IgD-negative memory B cell (primary cell): Measurements from ENCODE around the gene IDH3A. TPM values are rescaled to one million over a fixed set of nuclear protein-coding genes. Genes with fewer than 3 reads are reported as not detected.
A peak's percentile ranks its signal among the peaks of the same experiment; 100 is the strongest.

Experiments
- H3K27ac Mint-ChIP-seq, 3 donors: one replicate each; pipeline ENCODE4 v1.8.0; 2020 to 2022; ENCODE audit warnings: mild to moderate bottlenecking in 3 of 3, mixed read lengths in 3 of 3, moderate library complexity in 1 of 3
- H3K27me3 Mint-ChIP-seq: one replicate; pipeline ENCODE4 v1.8.0; 2021; ENCODE audit warnings: mixed read lengths
- H3K36me3 Mint-ChIP-seq: one replicate; pipeline ENCODE4 v1.8.0; 2020; ENCODE audit warnings: mild to moderate bottlenecking, mixed read lengths
- H3K4me1 Mint-ChIP-seq, 3 donors: one replicate each; pipeline ENCODE4 v1.8.0; 2020 to 2022; ENCODE audit warnings: mixed read lengths in 3 of 3, mild to moderate bottlenecking in 1 of 3
- H3K4me3 Mint-ChIP-seq, 4 donors: one replicate each; pipeline ENCODE4 v1.8.0; 2020 to 2022; ENCODE audit warnings: mild to moderate bottlenecking in 4 of 4, mixed read lengths in 4 of 4, moderate library complexity in 3 of 4
- H3K9me3 Mint-ChIP-seq, 3 donors: one replicate each; pipeline ENCODE4 v1.8.0; 2020 to 2021; ENCODE audit warnings: mixed read lengths in 3 of 3, mild to moderate bottlenecking in 1 of 3
- polyA plus RNA-seq: library from polyadenylated mRNA; unstranded; fragments of 300-500 nt; fragmentation: Illumina TruSeq; gene quantifications from one replicate; pipeline ENCODE4 v1.2.3, GENCODE V29; 2021

The IDH3A gene
- polyA plus RNA-seq, 1 donor from 2014 or later: 62.1 TPM

DNA sequence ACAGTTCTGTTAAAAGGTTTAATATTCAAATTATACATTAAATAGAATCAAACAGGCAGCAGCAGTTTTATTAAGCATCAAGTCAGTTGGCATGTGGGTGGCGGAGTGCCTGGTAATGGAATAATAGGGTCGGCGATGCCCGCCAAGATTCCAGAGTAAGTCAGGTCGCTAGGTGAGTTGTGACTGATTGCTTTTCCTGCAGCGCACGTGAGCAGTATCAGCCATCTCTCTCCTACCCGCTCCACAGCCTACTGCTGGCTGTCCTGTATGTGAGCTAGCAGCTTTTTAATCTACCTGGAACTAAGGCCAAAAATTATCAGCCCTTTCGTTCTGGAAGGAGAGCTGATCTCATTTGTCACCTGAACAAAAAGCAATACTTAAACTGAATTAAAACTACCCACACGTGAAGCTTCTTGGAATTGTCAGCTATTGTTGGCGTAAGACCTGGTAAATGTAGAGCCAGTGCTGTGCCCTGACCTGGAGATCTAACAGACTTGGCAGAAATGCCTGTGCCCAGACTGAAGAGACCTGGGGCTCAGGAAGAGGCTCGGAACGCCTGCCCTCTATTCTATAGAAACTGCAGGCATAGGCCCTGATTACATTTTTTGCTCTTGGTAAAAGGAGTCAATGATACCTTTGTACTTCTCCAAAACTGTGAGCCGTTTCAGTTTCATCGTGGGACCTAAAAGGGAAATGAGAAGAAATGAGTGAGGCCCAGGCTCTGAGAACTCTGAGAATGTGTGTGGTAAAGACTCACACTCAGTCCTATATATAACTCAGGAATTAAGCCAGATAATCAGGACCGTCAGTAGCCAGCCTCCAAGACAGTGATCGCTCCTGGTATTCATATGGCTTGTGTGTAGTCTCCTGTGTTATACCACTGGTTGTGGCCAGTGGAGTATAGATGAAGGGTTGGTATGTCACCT lies 21.9 kb downstream of the IDH3A start:
- H3K36me3 Mint-ChIP-seq: peaks cover 11% of the 10 kb centered on the region

DNA sequence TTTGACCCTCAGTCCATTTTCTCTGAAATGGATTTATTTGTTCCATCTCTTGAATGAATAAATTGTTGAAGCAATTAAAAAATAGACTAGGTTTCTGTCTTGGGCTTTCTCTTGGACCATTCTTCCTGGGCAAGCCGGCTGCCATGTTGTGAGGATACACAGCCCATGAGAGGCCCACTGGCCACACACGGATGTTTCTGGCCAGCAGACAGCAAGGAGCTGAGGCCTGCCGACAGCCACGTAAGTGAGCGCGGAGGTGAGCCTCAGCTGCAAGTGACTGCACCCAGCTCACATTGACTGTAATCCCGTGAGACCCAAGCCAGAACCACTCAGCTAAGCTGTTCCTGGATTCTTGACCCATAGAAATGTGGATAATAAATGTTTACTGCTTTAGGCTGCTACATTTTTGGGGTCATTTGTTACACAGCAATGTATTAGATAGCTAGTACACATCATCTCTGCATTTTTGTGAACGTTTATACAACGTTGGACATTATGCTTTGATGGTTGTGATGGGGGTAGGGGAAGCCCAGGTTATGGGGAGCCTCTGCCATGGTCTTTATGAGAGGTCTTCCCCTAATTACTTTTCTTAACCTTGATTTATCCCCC lies 22.8 kb downstream of the IDH3A start:
- Mint-ChIP-seq H3K4me1 (peaks cover 56 to 71% (median 58%) of the 10 kb centered on the region in 3 donors), H3K4me3 (peak overlapping the region in 3 of 4 donors; percentile 74 to 93 (median 89)), H3K27me3 (peaks cover 5% of the 10 kb centered on the region), H3K9me3 (no peaks in the 10 kb centered on the region), H3K27ac (peak overlapping the region; percentile 4 to 92 (median 83)), H3K36me3 (peaks cover 9% of the 10 kb centered on the region)

More for the DNA sequence above, 21.9 kb downstream of the IDH3A start:
- peaks cover 5% of the 10 kb centered on the region for H3K27me3 Mint-ChIP-seq
- H3K27ac Mint-ChIP-seq: peak overlapping the region; percentile 83 to 92 (median 86)
- H3K4me1 Mint-ChIP-seq: peaks cover 55 to 73% (median 56%) of the 10 kb centered on the region in 3 donors
- no peaks in the 10 kb centered on the region for H3K9me3 Mint-ChIP-seq
- H3K4me3 Mint-ChIP-seq: peak overlapping the region; percentile 45 to 93 (median 82)

DNA sequence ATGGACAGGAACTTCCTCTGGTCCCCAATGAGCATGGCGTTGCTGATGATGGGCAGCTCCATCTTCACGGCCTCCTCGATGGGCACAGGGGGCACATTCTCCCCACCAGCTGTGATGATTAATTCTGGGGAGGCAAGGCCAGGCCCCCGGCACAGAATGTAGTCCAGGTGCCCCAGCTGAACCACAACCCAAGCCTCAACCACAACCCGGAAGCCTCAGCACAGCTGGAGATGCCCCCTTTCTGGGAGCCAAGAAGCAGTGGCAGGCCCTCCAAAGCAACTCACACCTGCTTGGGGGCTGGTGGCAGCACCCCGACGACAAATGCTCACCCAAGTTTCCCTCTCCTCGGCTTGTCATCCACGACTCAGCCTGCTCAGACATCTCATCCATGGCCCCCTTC lies 25.2 kb downstream of the IDH3A start:
- H3K27me3 Mint-ChIP-seq: peaks cover 6% of the 10 kb centered on the region
- H3K4me3 Mint-ChIP-seq: peak overlapping the region in 2 of 4 donors; percentile 65 to 91
- peak overlapping the region in 2 of 3 donors; percentile 28 to 92 for H3K27ac Mint-ChIP-seq
- H3K36me3 Mint-ChIP-seq: peaks cover 11% of the 10 kb centered on the region
- no peaks in the 10 kb centered on the region for H3K9me3 Mint-ChIP-seq
- peaks cover 45 to 56% (median 45%) of the 10 kb centered on the region in 3 donors for H3K4me1 Mint-ChIP-seq

DNA sequence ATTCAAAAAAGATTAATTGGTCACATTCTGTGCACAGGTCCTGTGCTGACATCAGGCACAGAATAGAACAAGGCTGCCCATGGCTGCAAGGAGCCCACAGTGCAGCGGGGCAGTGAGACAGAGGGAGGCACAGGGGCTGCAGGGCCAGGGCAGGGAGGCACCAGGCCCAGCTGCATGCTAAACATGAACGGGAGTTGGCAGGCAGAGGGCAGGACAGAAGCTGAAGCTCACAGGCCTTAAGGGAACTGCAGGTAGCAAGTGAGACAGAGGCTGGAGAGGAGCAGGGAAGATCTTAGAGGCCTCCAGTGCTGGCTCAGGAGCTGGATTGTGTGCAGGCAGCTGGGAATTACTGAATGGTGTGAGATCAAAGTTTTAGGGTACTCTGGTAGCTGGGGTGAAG lies 26.2 kb downstream of the IDH3A start:
- Mint-ChIP-seq H3K9me3 (no peaks in the 10 kb centered on the region), H3K36me3 (peaks cover 8% of the 10 kb centered on the region), H3K4me3 (no peak overlapping the region), H3K4me1 (peaks cover 44 to 51% (median 49%) of the 10 kb centered on the region in 3 donors), H3K27ac (peak overlapping the region in 2 of 3 donors; percentile 28 to 43), H3K27me3 (peaks cover 6% of the 10 kb centered on the region)

DNA sequence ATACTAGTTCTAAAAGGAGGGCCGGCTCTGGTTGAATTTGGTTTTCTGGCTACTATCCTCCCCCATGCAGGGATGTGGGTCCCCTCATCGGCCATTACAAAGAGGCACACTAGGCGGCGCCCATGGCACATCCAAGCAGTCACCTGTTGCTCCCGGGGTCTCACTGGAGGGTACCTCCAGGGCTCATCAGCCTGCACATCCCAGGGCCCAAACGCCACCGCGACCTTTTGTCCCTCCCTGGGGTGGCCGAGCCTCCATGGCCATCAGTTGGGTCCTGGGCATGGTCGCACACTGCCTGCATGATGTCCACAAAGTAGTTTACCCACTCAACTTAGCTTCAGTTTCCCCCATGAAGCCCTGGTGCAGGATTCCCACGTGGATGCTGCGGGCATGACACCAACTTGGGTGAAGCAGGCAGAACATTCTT lies 28.3 kb downstream of the IDH3A start:
- Mint-ChIP-seq H3K27ac (peak overlapping the region in 1 of 3 donors; percentile 70), H3K4me1 (peaks cover 29 to 41% (median 33%) of the 10 kb centered on the region in 3 donors), H3K4me3 (peak overlapping the region in 1 of 4 donors; percentile 17), H3K27me3 (peaks cover 6% of the 10 kb centered on the region), H3K9me3 (no peaks in the 10 kb centered on the region), H3K36me3 (peaks cover 5% of the 10 kb centered on the region)

DNA sequence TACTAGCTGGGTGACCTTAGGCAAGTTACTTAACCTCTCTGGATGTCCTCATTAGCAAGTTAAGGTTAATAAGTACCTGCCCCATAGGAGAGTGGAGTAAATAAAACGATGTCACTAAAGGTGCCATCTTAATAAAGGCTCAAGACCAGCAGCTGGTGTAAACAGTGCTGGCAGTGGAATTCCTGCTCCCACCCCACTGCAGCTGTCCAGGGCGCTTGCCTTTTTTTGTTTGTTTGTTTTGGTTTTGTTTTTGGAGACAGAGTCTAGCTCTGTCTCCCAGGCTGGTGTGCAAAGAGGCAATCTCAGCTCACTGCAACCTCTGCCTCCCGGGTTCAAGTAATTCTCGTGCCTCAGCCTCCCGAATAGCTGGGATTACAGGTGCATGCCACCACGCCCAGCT lies 28.9 kb downstream of the IDH3A start:
- Mint-ChIP-seq H3K27me3 (peaks cover 6% of the 10 kb centered on the region), H3K9me3 (no peaks in the 10 kb centered on the region), H3K4me1 (peaks cover 25 to 37% (median 28%) of the 10 kb centered on the region in 3 donors), H3K36me3 (peaks cover 5% of the 10 kb centered on the region), H3K4me3 (no peak overlapping the region), H3K27ac (no peak overlapping the region)

DNA sequence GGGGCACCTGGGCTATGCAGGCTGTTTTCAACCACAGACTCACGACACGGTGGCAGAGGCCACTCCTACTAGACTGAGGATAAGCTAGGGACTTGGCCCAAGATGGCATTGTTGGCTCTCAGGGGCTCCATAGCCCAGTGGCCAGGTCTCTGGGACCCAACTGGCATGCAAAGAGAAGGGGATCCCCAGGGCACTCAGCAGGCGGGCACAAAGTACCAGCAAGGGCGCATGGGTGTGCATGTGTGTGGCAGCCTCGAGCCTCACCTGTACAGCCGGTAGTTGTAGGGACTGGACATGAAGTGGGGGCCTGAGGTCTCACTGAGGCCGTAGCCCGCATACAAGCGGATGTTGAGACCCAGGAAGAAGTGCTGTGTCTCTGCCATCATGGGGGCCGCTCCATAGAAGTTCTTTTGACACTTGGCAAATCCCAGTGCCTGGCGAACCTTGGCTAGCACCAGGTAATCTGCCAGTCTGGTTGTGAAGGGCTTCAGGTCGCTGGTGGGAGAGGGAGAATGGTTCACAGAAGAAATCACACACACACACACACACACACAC lies 30.2 kb downstream of the IDH3A start:
- H3K9me3 Mint-ChIP-seq: no peaks in the 10 kb centered on the region
- H3K27ac Mint-ChIP-seq: no peak overlapping the region
- H3K36me3 Mint-ChIP-seq: peaks cover 5% of the 10 kb centered on the region
- H3K4me3 Mint-ChIP-seq: no peak overlapping the region
- peaks cover 16 to 27% (median 18%) of the 10 kb centered on the region in 3 donors for H3K4me1 Mint-ChIP-seq
- peaks cover 3% of the 10 kb centered on the region for H3K27me3 Mint-ChIP-seq

DNA sequence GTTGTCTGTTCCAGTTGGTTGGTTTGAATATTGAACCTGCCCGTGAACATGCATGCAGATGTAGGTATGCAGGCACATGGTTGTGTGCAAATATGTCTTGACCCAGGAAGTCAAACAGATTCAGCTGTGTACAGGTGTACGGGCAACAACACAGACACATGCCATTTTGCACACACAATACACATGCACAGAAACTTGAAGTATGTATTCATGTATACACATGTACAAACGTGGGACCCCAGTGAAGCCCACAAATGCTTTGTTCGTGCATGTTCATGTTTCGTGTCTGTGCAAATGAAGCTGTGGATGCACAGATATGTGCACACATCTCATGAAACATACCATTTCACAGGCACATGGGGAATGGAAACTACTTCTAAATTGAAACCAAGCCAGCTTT lies 30.7 kb downstream of the IDH3A start:
- no peak overlapping the region for H3K4me3 Mint-ChIP-seq
- H3K4me1 Mint-ChIP-seq: peaks cover 11 to 22% (median 12%) of the 10 kb centered on the region in 3 donors
- no peak overlapping the region for H3K27ac Mint-ChIP-seq
- no peaks in the 10 kb centered on the region for H3K9me3 Mint-ChIP-seq
- H3K36me3 Mint-ChIP-seq: peaks cover 2% of the 10 kb centered on the region
- H3K27me3 Mint-ChIP-seq: peaks cover 2% of the 10 kb centered on the region

DNA sequence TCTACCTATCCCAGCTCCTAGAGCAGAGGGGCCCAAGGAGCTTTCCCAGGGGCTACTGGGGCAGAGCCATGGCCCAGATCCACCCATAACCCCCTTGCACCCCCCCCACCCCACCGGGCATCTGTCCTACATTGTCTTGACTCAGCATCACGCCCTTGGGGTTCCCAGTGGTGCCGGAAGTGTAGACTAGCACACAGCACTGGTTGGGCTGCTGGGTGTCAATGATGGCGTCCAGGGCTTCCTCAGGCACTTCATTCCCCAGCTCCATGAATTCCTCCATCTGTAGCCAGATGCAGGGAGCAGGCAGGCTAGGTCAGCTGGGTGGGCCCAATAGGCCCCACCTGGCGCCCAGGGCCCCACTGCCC lies 33.2 kb downstream of the IDH3A start:
- peaks cover 2% of the 10 kb centered on the region for H3K27me3 Mint-ChIP-seq
- peaks cover 3% of the 10 kb centered on the region for H3K36me3 Mint-ChIP-seq
- no peak overlapping the region for H3K27ac Mint-ChIP-seq
- no peak overlapping the region for H3K4me3 Mint-ChIP-seq
- no peaks in the 10 kb centered on the region for H3K9me3 Mint-ChIP-seq
- H3K4me1 Mint-ChIP-seq: peaks cover 3 to 4% (median 4%) of the 10 kb centered on the region in 3 donors

DNA sequence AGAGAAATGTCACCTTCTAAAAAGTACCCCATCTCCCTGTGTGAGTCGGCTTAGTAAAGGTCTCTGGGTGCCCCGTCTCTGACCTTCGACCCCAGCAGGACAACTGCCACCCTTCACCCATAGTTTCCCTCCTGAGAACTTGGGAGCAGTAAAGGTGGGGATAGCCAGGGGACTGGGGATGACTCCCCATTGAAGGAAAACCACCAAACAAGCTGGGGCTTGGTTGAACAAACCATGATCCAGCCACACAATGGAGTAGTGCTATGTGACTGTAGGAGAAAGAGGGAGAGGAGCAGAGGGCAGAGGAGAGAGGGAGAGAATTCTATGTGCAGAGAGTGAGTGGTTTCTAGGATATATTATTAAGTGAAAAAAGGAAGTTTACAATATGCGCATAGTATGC lies 33.7 kb downstream of the IDH3A start:
- peaks cover 2 to 4% (median 3%) of the 10 kb centered on the region in 3 donors for H3K4me1 Mint-ChIP-seq
- H3K4me3 Mint-ChIP-seq: no peak overlapping the region
- H3K27me3 Mint-ChIP-seq: peaks cover under 1% of the 10 kb centered on the region
- H3K27ac Mint-ChIP-seq: peak overlapping the region in 1 of 3 donors; percentile 6
- H3K9me3 Mint-ChIP-seq: no peaks in the 10 kb centered on the region
- H3K36me3 Mint-ChIP-seq: peaks cover 3% of the 10 kb centered on the region

DNA sequence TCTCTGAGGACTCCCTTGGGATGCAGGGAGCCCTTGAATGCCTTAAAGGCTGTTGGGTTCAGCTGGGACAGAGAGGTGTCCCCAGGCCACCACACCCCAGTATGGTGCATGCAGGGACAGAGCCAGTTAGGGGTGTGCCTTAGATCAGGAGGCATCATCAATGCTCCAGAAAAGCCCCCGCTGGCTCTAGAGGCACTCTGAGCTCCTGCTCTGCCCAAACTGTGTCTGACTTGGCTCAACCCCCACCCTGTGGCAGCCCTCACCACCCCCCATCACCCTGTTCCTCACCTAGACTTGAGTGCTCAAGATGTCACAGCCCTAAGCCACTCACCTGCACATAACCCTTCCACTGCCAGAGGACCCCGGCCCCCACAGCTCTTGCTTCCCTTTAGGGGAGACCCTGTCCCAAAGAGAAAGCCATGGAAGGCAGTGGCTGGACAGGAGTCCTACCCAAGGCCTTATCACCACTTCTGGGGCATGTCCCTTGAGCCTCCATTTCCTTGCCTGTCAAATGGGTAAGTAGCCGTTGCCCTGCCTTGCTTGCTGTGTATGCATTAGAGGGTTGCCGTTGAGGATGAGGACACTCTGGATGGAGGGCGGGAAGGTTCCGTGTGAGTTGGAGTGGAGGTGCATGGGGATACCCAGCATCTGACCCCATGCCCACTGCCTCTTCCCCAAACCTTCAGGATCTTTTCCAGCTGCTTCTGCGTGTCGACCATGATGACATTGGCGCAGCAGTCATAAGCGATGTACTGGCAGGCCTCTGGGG lies 43.8 kb downstream of the IDH3A start:
- Mint-ChIP-seq H3K27ac (no peak overlapping the region), H3K9me3 (peaks cover 0 to 9% (median 2%) of the 10 kb centered on the region in 3 donors), H3K4me1 (peaks cover 0 to 2% (median 0%) of the 10 kb centered on the region in 3 donors), H3K36me3 (peaks cover 3% of the 10 kb centered on the region), H3K27me3 (no peaks in the 10 kb centered on the region), H3K4me3 (no peak overlapping the region)

DNA sequence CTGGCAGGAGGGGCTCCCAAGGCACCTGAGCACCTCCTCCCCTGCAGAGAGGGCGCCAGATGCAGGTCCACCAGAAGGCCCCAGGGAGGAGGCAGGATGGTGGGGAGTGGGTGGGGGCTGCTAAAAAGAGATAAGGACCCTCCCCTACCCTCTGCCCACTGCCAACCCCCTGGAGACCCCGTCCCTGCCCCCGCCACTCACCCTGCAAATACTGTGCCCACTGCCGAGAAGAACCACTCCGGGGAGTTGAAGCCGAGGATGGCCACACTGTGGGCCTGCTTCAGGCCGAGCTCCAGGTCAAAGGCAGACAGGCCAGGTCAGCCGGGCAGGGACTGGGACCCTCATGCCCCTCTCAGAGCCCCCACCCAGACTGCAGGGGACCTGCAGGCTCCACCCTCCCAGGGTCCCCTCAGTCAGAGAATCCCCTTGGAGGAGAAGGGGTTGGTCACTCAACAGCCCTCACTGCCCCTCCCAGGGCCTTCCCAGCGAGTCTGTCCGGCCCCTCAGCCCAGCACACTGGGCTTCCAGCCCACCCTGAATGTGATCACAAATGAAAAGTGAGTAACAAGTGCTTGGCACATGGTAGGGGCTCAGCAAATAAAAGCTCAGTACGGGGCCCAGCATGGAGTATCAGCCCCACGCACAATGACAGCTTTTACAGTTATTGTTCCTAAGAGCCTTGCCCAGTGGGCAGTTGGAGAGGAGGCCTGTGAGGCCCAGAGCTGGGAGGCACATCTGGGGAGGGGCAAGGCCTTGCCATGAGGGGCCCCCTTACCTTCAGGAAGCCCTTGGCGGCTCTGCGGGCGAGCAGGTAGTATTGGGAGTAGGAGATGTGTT lies 44.8 kb downstream of the IDH3A start:
- Mint-ChIP-seq H3K27me3 (no peaks in the 10 kb centered on the region), H3K4me3 (peak overlapping the region in 1 of 4 donors; percentile 60), H3K27ac (no peak overlapping the region), H3K36me3 (peaks cover 3% of the 10 kb centered on the region), H3K4me1 (peaks cover 0 to 2% (median 0%) of the 10 kb centered on the region in 3 donors), H3K9me3 (peaks cover 0 to 9% (median 2%) of the 10 kb centered on the region in 3 donors)

DNA sequence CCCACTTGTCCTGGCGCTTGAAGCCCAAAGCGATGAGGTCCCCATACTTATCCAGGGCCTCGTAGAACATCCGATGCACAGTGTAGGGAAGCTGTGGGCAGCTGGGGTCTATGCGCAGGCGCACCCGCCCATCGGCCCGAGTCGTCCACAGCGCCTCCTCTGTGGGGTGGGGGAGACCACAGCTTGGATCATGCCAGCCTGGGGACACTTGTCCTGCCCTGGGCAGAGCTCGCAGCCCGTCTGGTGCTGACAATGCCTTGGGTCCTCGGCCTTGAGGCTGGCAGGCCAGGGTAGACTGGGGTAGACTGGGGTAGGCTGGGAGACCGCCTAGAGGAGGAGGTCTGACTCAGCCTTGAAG lies 45.4 kb downstream of the IDH3A start:
- H3K27me3 Mint-ChIP-seq: no peaks in the 10 kb centered on the region
- no peak overlapping the region for H3K27ac Mint-ChIP-seq
- H3K36me3 Mint-ChIP-seq: peaks cover 3% of the 10 kb centered on the region
- H3K9me3 Mint-ChIP-seq: peaks cover 0 to 9% (median 2%) of the 10 kb centered on the region in 3 donors
- H3K4me1 Mint-ChIP-seq: peaks cover 0 to 2% (median 0%) of the 10 kb centered on the region in 3 donors
- H3K4me3 Mint-ChIP-seq: no peak overlapping the region

DNA sequence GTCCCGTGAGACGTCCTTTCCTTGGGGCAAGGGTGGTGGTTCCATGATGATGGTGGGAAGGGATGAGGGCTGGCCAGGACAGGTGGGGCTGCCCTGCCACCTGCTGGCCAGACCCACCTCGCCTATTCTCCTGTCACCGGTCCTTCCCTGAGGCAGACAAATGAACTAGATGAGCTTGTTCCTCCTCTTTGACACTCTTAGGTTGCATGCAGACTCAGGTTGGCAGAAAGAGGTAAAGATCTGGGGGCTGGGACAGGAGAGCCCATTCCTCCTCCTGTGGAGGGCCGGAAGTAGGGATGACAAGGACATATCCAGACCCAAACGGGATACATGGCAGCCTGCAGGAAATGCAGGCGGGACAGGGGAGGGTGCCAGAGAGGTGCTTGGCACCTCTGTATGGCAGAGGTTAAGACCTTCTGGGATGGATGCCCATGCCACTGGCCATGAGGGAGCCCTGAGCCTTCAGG lies 46.6 kb downstream of the IDH3A start:
- Mint-ChIP-seq H3K4me3 (no peak overlapping the region), H3K4me1 (peaks cover 0 to 2% (median 0%) of the 10 kb centered on the region in 3 donors), H3K9me3 (peaks cover 0 to 6% (median 0%) of the 10 kb centered on the region in 3 donors), H3K27ac (no peak overlapping the region), H3K27me3 (no peaks in the 10 kb centered on the region), H3K36me3 (no peaks in the 10 kb centered on the region)
